CD4-positive, alpha-beta T cell treated with Interleukin-12 subunit alpha and Interleukin-12 subunit beta, for 1 hour (primary cell): ENCODE data around the gene TRAPPC2L.
"Not testable (repeated sequence)": the region's sequence is repeated elsewhere in the genome, so short reads cannot be mapped to it uniquely, and the experiment has no call there.

Experiments
- DNase-seq: peaks from one replicate; pipeline ENCODE4 v3.0.0-alpha.2; 2020

The TRAPPC2L gene

GRCh38 chr16:88878967-88879787 lies 22.2 kb downstream of the TRAPPC2L start:
- DNase-seq: no peak

- no peak for DNase-seq
Observed at GRCh38 chr16:88879788-88880055, 22.8 kb downstream of the TRAPPC2L start.

DNA sequence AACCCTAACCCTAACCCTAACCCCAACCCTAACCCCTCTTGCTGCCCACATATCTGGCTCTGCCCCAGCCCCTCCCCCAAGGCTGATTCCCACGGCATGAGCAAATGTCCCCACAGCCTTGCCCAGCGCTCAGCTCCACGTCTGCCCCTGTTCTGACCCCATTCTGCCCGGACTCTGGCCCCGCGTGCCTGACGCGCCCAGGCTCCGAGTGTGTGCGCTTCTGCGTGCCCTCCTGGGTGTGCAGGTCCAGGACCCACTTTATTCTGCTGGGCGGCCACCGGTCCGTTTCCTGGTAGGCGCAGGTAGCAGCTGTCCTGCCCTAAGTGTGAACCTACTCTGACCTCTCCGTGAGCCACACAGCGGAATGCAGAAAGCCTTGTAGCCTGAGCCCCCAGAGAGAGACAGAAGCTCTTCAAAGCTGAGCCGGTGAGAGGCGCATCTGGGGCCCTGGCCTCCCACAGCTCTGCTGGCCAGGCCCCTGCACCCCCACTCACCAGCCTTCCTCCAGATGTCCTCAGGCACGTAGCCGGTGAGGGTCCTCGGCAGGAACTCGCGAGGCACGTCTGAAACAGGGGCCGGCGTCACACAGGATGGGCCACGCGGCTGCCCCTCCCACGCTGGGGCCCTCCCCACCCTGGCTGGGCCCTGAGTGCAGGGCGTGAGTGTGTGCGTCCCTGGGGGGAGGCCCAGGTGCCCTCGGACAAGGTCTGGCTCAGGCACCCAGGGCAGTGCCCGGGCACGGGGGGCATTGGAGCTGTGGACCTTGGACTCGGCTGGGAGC lies 23.5 kb downstream of the TRAPPC2L start:
- DNase-seq: no peak

DNA sequence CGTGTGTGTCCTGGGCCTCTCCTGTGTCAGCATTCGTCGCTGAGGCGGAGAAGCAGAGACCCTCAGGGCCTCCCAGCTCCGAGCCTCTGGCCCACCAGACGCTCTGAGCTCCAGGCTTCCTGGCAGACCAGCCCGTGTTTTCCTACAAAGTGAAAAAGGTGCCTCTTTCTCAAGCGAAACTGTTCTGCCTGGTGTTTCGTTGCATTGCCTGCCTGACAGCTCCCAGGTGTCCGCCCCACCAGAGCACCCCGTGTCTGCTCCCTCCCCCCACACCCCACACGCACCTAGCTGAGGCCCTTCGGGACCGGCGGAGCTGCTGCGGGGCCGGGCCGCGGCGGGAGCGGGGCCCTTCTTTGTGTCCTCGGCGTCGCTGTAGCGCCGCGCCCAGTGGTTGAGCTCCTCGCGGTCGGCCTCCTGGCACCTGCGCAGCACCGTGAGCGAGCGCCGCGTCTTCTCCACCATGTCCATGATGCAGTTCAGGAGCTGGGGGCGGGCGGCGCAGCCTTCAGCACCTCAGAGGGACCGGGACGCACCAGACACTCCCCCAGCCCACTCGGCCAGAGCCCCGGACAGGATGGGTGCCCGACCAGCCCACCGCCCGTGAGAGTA lies 24.2 kb downstream of the TRAPPC2L start:
- DNase-seq: no peak

- no peak for DNase-seq
Observed at GRCh38 chr16:88881675-88882357, 24.9 kb downstream of the TRAPPC2L start.

- DNase-seq: peak; percentile 6
Observed at GRCh38 chr16:88882358-88883030, 25.6 kb downstream of the TRAPPC2L start.

DNA sequence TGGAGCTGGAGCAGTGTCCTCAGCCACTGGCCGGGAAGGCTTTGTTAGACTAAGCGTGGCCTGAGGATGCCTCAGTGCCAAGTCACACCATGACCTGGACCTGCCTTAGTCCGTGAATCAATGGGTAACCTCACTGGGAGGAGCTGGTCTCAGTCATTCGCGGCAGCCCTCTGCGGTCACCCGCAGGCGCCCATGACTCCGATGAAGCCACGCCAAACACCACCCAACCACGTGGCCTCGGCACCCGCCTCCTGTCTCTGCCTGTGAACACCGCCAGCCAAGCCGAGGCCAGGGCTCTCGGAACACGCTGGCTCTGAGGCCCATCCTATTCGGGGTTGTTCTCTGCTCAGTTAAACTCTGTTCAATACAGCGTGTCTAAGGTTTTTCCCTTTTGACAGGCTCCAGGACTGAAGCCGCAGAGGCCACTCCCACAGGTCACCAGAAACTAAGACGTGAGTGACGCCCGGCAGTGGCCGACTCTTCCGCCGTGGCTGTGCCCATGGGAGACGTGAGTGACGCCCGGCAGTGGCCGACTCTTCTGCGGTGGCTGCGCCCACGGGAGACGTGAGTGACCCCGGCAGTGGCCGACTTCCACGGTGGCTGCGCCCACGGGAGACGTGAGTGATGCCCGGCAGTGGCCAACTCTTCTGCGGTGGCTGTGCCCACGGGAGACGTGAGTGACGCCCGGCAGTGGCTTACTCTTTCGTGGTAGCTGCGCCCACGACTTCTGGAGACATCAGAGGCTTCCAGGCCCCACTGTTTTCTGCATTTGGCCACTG lies 26.4 kb downstream of the TRAPPC2L start:
- no peak for DNase-seq

GRCh38 chr16:88883946-88884345 lies 27.0 kb downstream of the TRAPPC2L start:
- no peak for DNase-seq

- DNase-seq: no peak
Observed at GRCh38 chr16:88884569-88885271, 27.8 kb downstream of the TRAPPC2L start.

DNA sequence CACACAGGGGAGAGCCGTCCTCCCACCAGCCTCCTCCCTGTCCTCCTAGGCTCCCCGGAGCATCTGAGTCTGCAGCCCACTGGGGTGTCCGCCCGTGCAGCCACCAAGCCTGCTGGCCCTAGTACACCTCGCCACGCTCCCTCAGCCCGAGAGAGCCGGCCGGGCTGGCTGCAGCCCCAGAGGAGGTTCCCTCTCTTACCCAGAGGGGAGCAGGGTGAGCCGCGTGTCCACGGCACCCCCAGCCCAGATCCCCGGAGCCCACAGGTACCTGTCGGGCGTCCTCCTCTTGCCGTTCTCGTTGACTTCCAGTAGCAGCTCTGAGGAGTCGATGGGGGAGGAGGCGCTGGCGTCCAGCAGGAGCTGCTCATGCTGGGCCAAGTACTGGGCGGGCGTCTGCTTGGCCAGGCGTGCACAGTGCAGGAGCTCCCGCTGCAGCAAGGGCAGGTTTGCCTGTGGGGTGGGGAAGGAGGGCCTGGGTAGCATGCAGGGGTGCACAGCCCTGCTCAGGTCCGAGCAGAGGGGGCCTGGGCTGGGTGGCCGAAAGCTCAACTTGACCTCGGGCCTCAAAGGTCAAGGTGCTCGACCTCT lies 28.9 kb downstream of the TRAPPC2L start:
- no peak for DNase-seq

DNA sequence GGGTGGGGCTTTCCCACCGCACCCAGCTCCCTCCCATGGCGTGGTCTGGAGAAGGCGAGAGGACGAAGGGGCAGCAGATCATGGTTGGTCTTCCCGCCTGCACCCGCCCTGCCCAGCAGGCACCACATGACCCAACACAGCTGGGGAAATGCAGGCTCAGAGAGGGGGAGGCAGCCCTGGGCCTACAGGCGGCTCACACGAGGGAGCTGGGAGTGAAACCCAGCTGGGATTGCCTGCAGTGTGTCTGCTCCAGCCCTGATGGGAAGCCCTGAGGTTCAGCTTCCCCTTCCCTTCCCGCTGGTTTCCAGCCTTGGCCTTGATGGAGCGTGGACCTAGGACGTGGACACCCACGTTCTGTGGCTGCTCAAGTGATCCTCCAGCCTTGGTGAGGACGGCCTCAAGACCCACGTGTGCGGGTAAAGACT lies 29.5 kb downstream of the TRAPPC2L start:
- DNase-seq: no peak

DNA sequence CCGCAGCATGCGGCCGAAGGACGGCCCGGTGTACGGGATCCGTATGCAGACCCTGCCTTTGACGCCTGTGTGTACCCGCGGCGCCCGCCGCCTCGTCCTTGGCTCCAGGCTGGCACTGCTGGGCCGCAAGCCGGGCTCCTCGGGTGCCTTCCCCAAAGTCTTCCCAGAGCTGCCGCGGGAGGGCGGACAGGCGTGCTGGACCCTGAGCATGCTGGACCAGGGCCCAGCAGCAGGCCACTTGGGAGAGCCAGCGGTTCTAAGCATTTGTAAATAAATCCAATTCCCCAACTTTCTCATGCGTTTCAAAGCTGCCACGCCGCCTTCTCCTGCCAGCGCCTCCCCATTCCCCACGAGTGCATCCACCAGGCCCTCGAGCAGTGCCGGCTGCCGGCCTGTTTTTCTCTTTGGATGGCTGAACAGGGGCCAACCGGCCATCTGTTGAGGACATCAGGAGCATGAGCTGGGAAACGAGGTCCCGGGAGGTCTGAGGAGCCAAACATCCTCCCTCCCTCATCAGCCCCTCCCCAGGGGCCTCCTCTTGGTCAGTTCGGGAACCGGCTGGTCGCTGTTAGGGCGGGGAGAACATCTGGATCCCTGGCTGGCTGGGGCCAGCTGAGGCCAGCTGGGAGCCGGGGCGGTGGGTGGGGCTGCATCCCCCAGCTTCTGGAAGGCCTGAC lies 30.1 kb downstream of the TRAPPC2L start:
- DNase-seq: no peak

- DNase-seq: no peak
Observed at GRCh38 chr16:88888057-88888456, 31.1 kb downstream of the TRAPPC2L start.

DNA sequence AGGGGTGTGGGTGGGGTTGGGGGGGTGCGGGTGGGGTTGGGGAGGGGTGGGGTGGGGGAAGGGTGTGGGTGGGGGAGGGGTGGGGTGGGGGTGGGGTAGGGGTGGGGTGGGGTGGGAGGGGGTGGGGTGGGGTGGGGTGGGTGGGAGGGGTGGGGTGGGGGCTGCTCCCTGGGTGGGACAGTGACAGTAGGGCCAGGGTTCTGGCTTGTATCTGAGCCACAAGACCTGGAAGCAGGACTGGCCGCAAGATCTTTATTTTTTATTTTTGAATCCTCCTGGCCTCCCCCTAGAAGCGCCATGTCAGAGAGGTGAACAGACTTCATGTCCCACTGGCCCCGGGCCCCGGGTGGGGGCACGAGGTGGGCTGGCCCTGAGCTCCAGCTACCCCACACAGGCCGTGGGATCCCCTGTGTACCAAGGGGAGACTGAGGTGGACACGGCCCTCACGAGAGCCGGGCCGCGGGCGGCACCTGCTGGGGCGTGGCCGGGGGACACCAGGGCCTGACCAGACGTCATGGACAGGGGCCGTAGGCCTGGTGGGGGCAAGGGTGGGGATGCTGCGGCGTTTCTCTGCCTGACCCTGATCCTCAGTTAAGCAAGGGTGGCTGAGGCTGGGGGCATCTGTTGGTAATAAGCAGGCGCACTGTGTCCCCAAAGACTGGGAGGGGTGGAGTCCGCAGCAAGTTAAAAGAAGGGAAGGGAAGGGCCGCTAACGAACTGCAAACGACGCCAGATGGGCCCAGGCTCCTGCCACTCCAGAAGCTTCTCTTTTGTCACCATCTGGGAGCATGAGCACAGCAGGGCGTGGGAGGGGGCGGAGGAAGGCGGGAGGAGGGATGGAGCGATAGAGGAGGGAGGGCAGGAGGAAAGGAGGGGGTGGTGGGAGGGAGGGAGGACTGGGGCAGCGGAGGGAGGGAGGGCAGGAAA lies 31.8 kb downstream of the TRAPPC2L start:
- DNase-seq: no peak

DNA sequence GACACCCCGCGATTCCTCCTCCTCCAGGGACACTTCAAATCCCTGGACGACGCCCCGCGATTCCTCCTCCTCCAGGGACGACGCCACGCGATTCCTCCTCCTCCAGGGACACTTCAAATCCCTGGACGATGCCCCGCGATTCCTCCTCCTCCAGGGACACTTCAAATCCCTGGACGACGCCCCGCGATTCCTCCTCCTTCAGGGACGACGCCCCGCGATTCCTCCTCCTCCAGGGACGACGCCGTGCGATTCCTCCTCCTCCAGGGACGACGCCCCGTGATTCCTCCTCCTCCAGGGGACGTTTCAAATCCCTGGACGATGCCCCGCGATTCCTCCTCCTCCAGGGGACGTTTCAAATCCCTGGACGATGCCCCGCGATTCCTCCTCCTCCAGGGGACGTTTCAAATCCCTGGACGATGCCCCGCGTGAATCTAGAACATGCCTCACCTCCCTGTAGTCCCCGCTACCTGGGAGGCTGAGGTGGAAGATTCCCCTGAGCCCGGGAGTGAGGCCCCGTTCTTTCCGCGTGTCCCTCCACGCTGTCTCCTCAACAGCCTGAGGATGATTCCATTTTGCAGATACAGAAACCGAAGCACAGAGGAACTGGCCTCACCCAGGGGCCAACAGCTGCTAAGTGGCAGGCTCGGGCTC lies 32.9 kb downstream of the TRAPPC2L start:
- not testable (repeated sequence) for DNase-seq

GRCh38 chr16:88891083-88891482 lies 34.2 kb downstream of the TRAPPC2L start:
- no peak for DNase-seq

DNA sequence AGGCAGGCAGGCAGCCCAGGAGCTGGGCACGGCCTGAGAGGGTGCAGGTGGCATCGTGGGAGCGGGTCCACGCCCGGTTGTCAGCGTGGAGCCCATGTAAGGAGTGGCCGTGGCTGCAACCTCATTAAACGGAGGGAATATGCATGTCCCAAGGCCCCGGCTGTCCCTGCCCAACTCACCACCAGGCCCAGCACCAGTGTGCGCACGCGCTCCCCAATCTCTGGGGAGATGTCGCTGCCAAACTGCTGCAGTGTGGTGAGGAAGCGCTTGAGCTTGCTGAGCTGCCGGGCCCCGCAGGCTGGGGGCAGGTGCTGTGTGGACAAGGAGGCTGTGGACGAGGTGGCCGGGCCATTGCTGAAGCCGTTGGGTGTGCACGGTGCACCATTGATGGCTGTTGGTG lies 35.1 kb downstream of the TRAPPC2L start:
- DNase-seq: no peak

DNA sequence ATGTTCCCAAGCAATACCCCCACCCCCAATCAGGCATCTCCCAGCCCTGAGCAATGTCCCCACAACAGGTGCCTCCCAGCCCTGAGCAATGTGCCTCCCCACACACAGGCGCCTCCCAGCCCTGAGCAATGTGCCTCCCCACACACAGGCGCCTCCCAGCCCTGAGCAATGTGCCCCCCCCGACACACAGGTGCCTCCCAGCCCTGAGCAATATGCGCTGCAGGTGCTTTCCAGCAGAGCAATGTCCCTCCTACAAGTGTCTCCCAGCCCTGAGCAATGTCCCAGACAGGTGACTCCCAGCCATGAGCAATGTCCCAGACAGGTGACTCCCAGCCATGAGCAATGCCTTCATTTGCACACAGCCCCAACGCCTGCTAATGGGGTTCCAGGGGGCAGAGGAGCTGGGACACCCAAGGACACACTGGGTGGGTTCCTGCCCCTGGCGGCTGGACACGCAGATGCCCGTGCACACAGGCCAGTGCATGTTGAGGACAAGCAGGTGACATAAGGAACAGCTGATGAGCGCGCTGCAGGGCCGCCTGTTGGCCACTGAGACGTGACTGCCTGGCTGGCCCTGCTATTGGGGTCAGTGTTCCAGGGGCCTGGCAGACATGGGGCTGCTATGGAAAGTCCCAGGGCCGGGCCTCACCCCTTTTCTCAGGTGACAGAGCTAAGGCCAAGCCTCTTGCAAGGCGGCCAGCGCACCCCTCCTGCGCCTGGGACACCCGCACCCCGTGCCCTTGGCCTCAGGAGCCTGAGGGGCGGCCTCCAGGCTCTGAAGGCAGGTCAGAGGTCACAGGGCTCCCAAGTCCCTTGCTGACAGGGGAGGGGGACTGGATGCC lies 36.4 kb downstream of the TRAPPC2L start:
- no peak for DNase-seq
